Caco-2 (cell line): Measurements from ENCODE around the gene PLEKHA8. TPM values are rescaled to one million over a fixed set of nuclear protein-coding genes. Genes with fewer than 3 reads are reported as not detected.
A peak's percentile ranks its signal among the peaks of the same experiment; 100 is the strongest.

Source experiments
- BruUV-seq: library from RNA; stranded (reverse); fragments of 400-500 nt; replicated peaks from 2 replicates; lab custom pipeline; 2021; lab: Mats Ljungman, UMichigan
- CTCF ChIA-PET: fragments of 300-600 bp; sonication (Branson Sonifier 250); formaldehyde crosslinking; loops from one replicate; lab custom pipeline; 2022; ENCODE audit warnings: antibody characterized with exemption; lab: Charles Lee
- POLR2A ChIA-PET: fragments of 300-600 bp; sonication (Branson Sonifier 250); formaldehyde crosslinking; loops from one replicate; lab custom pipeline; 2022; ENCODE audit warnings: antibody characterized with exemption; lab: Charles Lee
- DNase-seq, 2 experiments: peaks; one replicate each; pipeline versions ENCODE4 v3.0.0 to v3.0.0-alpha.2; 2020 to 2022
- H3K27me3 ChIP-seq: replicated peaks from 2 replicates; pipeline ENCODE4 v1.6.0; 2011; ENCODE audit warnings: low read length; ENCODE audit not compliant: control insufficient read depth, insufficient read depth
- H3K36me3 ChIP-seq: 2 replicates; pipeline ENCODE4 v1.5.1; 2011; ENCODE audit warnings: low read length; ENCODE audit not compliant: control insufficient read depth, insufficient read depth
- H3K4me1 ChIP-seq: fragments of 250-450 bp; sonication (Bioruptor Pico); 2 replicates; pipeline ENCODE4 v1.5.1; 2020; ENCODE audit warnings: mild to moderate bottlenecking
- H3K4me3 ChIP-seq: 2 replicates; pipeline ENCODE4 v1.5.1; 2011; ENCODE audit warnings: low read depth, mild to moderate bottlenecking, control low read depth, low read length
- H3K9me3 ChIP-seq: fragments of 250-450 bp; sonication (Bioruptor Pico); 2 replicates; pipeline ENCODE4 v1.5.1; 2020; ENCODE audit warnings: mild to moderate bottlenecking, moderate library complexity
- H3K27ac Mint-ChIP-seq: one replicate; pipeline ENCODE4 v1.8.0; 2022; ENCODE audit warnings: mixed read lengths; ENCODE audit not compliant: unreplicated experiment
- H3K27me3 Mint-ChIP-seq: one replicate; pipeline ENCODE4 v1.8.0; 2022; ENCODE audit warnings: mixed read lengths; ENCODE audit not compliant: insufficient read depth, unreplicated experiment
- H3K36me3 Mint-ChIP-seq: one replicate; pipeline ENCODE4 v1.8.0; 2022; ENCODE audit warnings: mild to moderate bottlenecking, mixed read lengths; ENCODE audit not compliant: insufficient read depth, unreplicated experiment
- H3K4me1 Mint-ChIP-seq: one replicate; pipeline ENCODE4 v1.8.0; 2022; ENCODE audit warnings: low read depth, mixed read lengths; ENCODE audit not compliant: unreplicated experiment
- H3K4me3 Mint-ChIP-seq: one replicate; pipeline ENCODE4 v1.8.0; 2022; ENCODE audit warnings: mild to moderate bottlenecking, moderate library complexity, mixed read lengths; ENCODE audit not compliant: unreplicated experiment
- H3K9me3 Mint-ChIP-seq: one replicate; pipeline ENCODE4 v1.8.0; 2022; ENCODE audit warnings: mixed read lengths; ENCODE audit not compliant: unreplicated experiment
- intact Hi-C: fragments of 100-400 bp; cut with micrococcal nuclease; formaldehyde crosslinking; loops from one replicate; pipeline ENCODE4 v1.10.0; 2022; ENCODE audit not compliant: unreplicated experiment
- total RNA-seq: library from RNA; stranded (reverse); gene quantifications from 2 replicates; pipeline ENCODE4 v1.2.3, GENCODE V29; 2022
- TF ChIP-seq, protein P1 (sequence below), 2 experiments: fragments of 200-600 bp in 1 of 2; IDR thresholded peaks; 1 replicate in 1 of 2; 2 replicates in 1 of 2; pipeline versions ENCODE4 v1.5.1 to v1.8.0; 2011 to 2022; ENCODE audit warnings: antibody characterized with exemption in 1 of 2, control low read depth in 1 of 2, inconsistent platforms in 1 of 2, low read depth in 1 of 2, low read length in 1 of 2, mild to moderate bottlenecking in 1 of 2, moderate library complexity in 1 of 2; ENCODE audit not compliant: insufficient read depth in 1 of 2, severe bottlenecking in 1 of 2, unreplicated experiment in 1 of 2

The PLEKHA8 gene
- total RNA-seq, 1 experiment from 2014 or later: 32.5 TPM

GRCh38 chr7:30134611-30135300 lies 106.5 kb downstream of the PLEKHA8 start, which contains the start of gene MTURN:
MTURN (plus strand) TSS chr7:30134986; CDS start chr7:30135137, 151 bp downstream.
- ChIA-PET CTCF (no interaction called here), POLR2A (no interaction called here)
- no peaks in the 10 kb centered on the region for H3K4me1 Mint-ChIP-seq
- no peaks in the 10 kb centered on the region for H3K36me3 ChIP-seq
- BruUV-seq: no TSS peak
- H3K9me3 ChIP-seq: no peaks in the 10 kb centered on the region
- peaks cover 14% of the 10 kb centered on the region for H3K36me3 Mint-ChIP-seq
- DNase-seq: peak; percentile 92 to 93
- H3K4me1 ChIP-seq: no peaks in the 10 kb centered on the region
- intact Hi-C loops: no loop called here
- peaks cover 3% of the 10 kb centered on the region for H3K27me3 Mint-ChIP-seq
- peak within 1 kb of the TSS; percentile 60 for H3K27ac Mint-ChIP-seq
- peak within 1 kb of the TSS; percentile 79 for H3K4me3 Mint-ChIP-seq
- H3K9me3 Mint-ChIP-seq: no peaks in the 10 kb centered on the region
- TF ChIP-seq, protein P1, sequence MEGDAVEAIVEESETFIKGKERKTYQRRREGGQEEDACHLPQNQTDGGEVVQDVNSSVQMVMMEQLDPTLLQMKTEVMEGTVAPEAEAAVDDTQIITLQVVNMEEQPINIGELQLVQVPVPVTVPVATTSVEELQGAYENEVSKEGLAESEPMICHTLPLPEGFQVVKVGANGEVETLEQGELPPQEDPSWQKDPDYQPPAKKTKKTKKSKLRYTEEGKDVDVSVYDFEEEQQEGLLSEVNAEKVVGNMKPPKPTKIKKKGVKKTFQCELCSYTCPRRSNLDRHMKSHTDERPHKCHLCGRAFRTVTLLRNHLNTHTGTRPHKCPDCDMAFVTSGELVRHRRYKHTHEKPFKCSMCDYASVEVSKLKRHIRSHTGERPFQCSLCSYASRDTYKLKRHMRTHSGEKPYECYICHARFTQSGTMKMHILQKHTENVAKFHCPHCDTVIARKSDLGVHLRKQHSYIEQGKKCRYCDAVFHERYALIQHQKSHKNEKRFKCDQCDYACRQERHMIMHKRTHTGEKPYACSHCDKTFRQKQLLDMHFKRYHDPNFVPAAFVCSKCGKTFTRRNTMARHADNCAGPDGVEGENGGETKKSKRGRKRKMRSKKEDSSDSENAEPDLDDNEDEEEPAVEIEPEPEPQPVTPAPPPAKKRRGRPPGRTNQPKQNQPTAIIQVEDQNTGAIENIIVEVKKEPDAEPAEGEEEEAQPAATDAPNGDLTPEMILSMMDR (IDR thresholded peaks at IDR 0.05; ENCODE audit: insufficient read depth in 1 of 2, low read depth in 1 of 2, low read length in 1 of 2, severe bottlenecking in 1 of 2, unreplicated experiment in 1 of 2): no peak
- H3K27me3 ChIP-seq: no peaks in the 10 kb centered on the region; the same call in 1 of the 2 replicates
- peak within 1 kb of the TSS; percentile 86 for H3K4me3 ChIP-seq

DNA sequence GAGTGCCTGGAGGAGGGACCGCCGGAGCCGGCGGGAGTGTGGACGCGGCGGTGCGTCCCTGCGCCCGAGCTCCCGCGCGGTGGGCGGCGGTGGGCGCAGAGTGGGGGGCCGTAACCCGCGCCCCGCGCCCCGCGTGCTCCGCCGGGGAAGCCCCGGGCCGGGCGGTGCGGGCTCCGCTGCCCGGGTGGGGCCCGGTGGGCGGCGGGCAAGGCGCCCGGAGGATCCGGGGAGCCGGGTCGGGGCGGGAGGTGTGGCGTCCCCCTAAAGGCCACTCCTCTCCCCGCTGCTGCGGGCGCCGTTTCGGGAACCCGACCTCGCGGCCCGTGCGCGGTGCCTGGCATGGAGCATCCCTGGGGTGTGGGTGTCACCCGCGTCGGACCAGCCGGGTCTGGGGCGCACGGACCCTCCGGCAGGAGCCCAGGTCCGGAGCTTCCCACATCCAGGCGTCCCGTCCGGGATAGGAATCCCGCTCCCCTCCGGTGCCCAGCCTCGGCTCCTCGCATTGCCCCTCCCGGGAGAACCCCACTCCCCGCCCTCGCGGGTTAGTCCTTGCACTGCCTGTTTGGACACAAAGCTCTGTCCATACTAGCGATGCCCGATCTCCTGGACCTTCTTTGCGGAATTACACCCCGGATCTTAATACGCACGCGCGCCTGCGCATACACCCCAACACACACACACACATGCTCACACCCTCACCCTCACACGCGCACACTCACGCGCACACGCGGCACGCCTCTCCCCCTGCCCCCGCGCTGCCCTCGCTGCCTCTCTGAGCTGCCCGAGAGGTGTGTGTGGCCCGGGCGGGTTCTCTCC lies 107.3 kb downstream of the PLEKHA8 start:
- TF ChIP-seq, protein P1 (IDR thresholded peaks at IDR 0.05; ENCODE audit: insufficient read depth in 1 of 2, low read depth in 1 of 2, low read length in 1 of 2, severe bottlenecking in 1 of 2, unreplicated experiment in 1 of 2): no peak
- no peaks in the 10 kb centered on the region for H3K4me1 Mint-ChIP-seq

GRCh38 chr7:30136117-30136731 lies 108.0 kb downstream of the PLEKHA8 start:
- peaks cover 14% of the 10 kb centered on the region for H3K36me3 Mint-ChIP-seq
- no peak for DNase-seq
- H3K27ac Mint-ChIP-seq: peak overlapping the region; percentile 51

More for the DNA sequence above, 107.3 kb downstream of the PLEKHA8 start:
- intact Hi-C loops: no loop called here
- Histone ChIP-seq H3K9me3 (no peaks in the 10 kb centered on the region), H3K4me3 (peak overlapping the region; percentile 86), H3K36me3 (no peaks in the 10 kb centered on the region), H3K27me3 (no peaks in the 10 kb centered on the region; the same call in 1 of the 2 replicates), H3K4me1 (no peaks in the 10 kb centered on the region)
- BruUV-seq: no TSS peak
- Mint-ChIP-seq H3K27ac (peak overlapping the region; percentile 51), H3K36me3 (peaks cover 14% of the 10 kb centered on the region), H3K27me3 (peaks cover 3% of the 10 kb centered on the region), H3K9me3 (no peaks in the 10 kb centered on the region), H3K4me3 (peak overlapping the region; percentile 79)
- peak; percentile 43 to 45 for DNase-seq
- ChIA-PET POLR2A (no interaction called here), CTCF (interaction anchor here (0.7 kb wide), 1 partner anchor 745 kb away, joined by 3 read pairs; no protein-coding TSS in a partner anchor)

More at GRCh38 chr7:30136117-30136731, 108.0 kb downstream of the PLEKHA8 start:
- TF ChIP-seq, protein P1 (IDR thresholded peaks at IDR 0.05; ENCODE audit: insufficient read depth in 1 of 2, low read depth in 1 of 2, low read length in 1 of 2, severe bottlenecking in 1 of 2, unreplicated experiment in 1 of 2): no peak
- ChIA-PET CTCF (interaction anchor here (0.7 kb wide), 1 partner anchor 744 kb away, joined by 3 read pairs; no protein-coding TSS in a partner anchor), POLR2A (no interaction called here)
- Histone ChIP-seq H3K4me3 (peak overlapping the region; percentile 86), H3K9me3 (no peaks in the 10 kb centered on the region), H3K36me3 (no peaks in the 10 kb centered on the region), H3K27me3 (no peaks in the 10 kb centered on the region; the same call in 1 of the 2 replicates), H3K4me1 (no peaks in the 10 kb centered on the region)
- Mint-ChIP-seq H3K4me1 (no peaks in the 10 kb centered on the region), H3K9me3 (no peaks in the 10 kb centered on the region), H3K27me3 (peaks cover 3% of the 10 kb centered on the region), H3K4me3 (peak overlapping the region; percentile 79)
- intact Hi-C loops: no loop called here
- no TSS peak for BruUV-seq
